HEK293T (cell line): ENCODE measurements around the gene PCNX2.

Source experiments
- CTCF ChIA-PET: fragments of 350-600 bp; formaldehyde crosslinking; extraction: SDS; loops from one replicate; lab custom pipeline; 2021; ENCODE audit warnings: antibody characterized with exemption, inconsistent platforms; lab: Yijun Ruan, JAX
- POLR2A ChIA-PET: fragments of 350-600 bp; formaldehyde crosslinking; extraction: SDS; loops from one replicate; lab custom pipeline; 2020; ENCODE audit warnings: antibody characterized with exemption, inconsistent platforms; lab: Yijun Ruan, JAX
- DNase-seq: peaks from one replicate; pipeline ENCODE4 v3.0.0; 2012; ENCODE audit warnings: mixed read lengths; ENCODE audit errors: extremely low spot score
- ARNT ChIP-seq: fragments of 450-650 bp; IDR thresholded peaks from 2 replicates; pipeline ENCODE4 v1.6.1; 2017; ENCODE audit warnings: mild to moderate bottlenecking
- BHLHE40 ChIP-seq: fragments of 450-650 bp; IDR thresholded peaks from 2 replicates; pipeline ENCODE4 v1.6.1; 2016; ENCODE audit warnings: mild to moderate bottlenecking, moderate library complexity, borderline replicate concordance
- CTBP1 ChIP-seq: fragments of 450-650 bp; IDR thresholded peaks from 2 replicates; pipeline ENCODE4 v1.6.1; 2016; ENCODE audit warnings: borderline replicate concordance
- ELF4 ChIP-seq: fragments of 450-650 bp; IDR thresholded peaks from 2 replicates; pipeline ENCODE4 v1.6.1; 2017; ENCODE audit warnings: antibody characterized with exemption
- FOXA1 ChIP-seq: fragments of 450-650 bp; IDR thresholded peaks from 2 replicates; pipeline ENCODE4 v1.6.1; 2016; ENCODE audit warnings: mild to moderate bottlenecking
- FOXK2 ChIP-seq: fragments of 450-650 bp; IDR thresholded peaks from 2 replicates; pipeline ENCODE4 v1.6.1; 2016; ENCODE audit warnings: mild to moderate bottlenecking
- FOXM1 ChIP-seq: fragments of 450-650 bp; IDR thresholded peaks from 2 replicates; pipeline ENCODE4 v1.6.1; 2017; ENCODE audit warnings: mild to moderate bottlenecking, borderline replicate concordance
- HDGF ChIP-seq: fragments of 450-650 bp; IDR thresholded peaks from 2 replicates; pipeline ENCODE4 v1.6.1; 2017; ENCODE audit warnings: antibody characterized with exemption, borderline replicate concordance
- L3MBTL2 ChIP-seq: fragments of 450-650 bp; conservative IDR thresholded peaks from 2 replicates; pipeline ENCODE4 v1.6.1; 2016; ENCODE audit warnings: mild to moderate bottlenecking
- LEF1 ChIP-seq: fragments of 450-650 bp; IDR thresholded peaks from 2 replicates; pipeline ENCODE4 v1.6.1; 2017; ENCODE audit warnings: mild to moderate bottlenecking, borderline replicate concordance
- NFRKB ChIP-seq: fragments of 450-650 bp; IDR thresholded peaks from 2 replicates; pipeline ENCODE4 v1.6.1; 2016; ENCODE audit warnings: mild to moderate bottlenecking, moderate library complexity
- PKNOX1 ChIP-seq: fragments of 450-650 bp; IDR thresholded peaks from 2 replicates; pipeline ENCODE4 v1.6.1; 2016
- SP1 ChIP-seq: fragments of 450-650 bp; IDR thresholded peaks from 2 replicates; pipeline ENCODE4 v1.6.1; 2017
- SUZ12 ChIP-seq: fragments of 450-650 bp; IDR thresholded peaks from 2 replicates; pipeline ENCODE4 v1.6.1; 2016; ENCODE audit warnings: mild to moderate bottlenecking
- TARDBP ChIP-seq: fragments of 450-650 bp; IDR thresholded peaks from 2 replicates; pipeline ENCODE4 v1.6.1; 2016
- ZNF384 ChIP-seq: fragments of 450-650 bp; IDR thresholded peaks from 2 replicates; pipeline ENCODE4 v1.6.1; 2016

PCNX2 gene

DNA sequence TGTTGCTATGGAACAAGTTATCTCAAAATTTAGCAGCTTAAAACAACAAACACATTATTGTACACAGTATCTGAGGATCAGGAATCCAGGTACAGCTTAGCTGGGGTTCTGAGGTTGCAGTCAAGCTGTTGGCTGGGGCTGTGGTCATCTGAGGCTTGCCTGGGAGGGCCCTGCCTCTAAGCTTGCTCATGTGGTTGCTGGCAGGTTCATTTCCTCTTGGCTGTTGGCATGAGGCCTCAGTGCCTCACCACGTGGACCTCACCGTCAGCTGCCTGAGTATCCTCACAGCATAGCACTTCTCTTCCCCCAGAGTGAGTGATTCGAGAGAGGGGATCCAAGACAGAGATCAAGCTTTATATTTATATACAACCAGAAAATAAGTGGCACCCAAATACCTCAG is 326.6 kb downstream of the PCNX2 start:
- no peak for TF ChIP-seq CTBP1
- no peak for TF ChIP-seq SP1
- no peak for TF ChIP-seq FOXM1
- TF ChIP-seq NFRKB = no peak
- no peak for TF ChIP-seq ARNT
- no peak for TF ChIP-seq HDGF
- TF ChIP-seq LEF1 = no peak
- no peak for TF ChIP-seq BHLHE40
- TF ChIP-seq L3MBTL2 = no peak
- TF ChIP-seq FOXK2 = no peak
- no peak for TF ChIP-seq SUZ12
- ChIA-PET CTCF (no interaction called here), POLR2A (interaction anchor here (1.3 kb wide), 1 partner anchor 19 kb away, joined by 4 read pairs; the partner anchor contains the start of gene NTPCR)
- no peak for DNase-seq

GRCh38 chr1:232968391-232968790 is 327.1 kb downstream of the PCNX2 start:
- POLR2A ChIA-PET = no interaction called here
- DNase-seq = no peak
- no peak for TF ChIP-seq SUZ12
- TF ChIP-seq FOXM1 = no peak
- TF ChIP-seq BHLHE40 = no peak
- no peak for TF ChIP-seq FOXA1
- no peak for TF ChIP-seq TARDBP
- no peak for TF ChIP-seq CTBP1
- TF ChIP-seq L3MBTL2 = no peak
- no peak for TF ChIP-seq HDGF
- TF ChIP-seq FOXK2 = no peak
- TF ChIP-seq ARNT = no peak
- no peak for TF ChIP-seq NFRKB
- TF ChIP-seq PKNOX1 = no peak
- TF ChIP-seq ELF4 = no peak
- no peak for TF ChIP-seq ZNF384
- TF ChIP-seq LEF1 = no peak
- no peak for TF ChIP-seq SP1
- CTCF ChIA-PET = no interaction called here

GRCh38 chr1:232966663-232967062 is 328.9 kb downstream of the PCNX2 start:
- ChIA-PET POLR2A (interaction anchor here (1.8 kb wide), 1 partner anchor 17 kb away, joined by 6 read pairs; the partner anchor contains the start of gene NTPCR), CTCF (no interaction called here)
- DNase-seq = no peak
- TF ChIP-seq ZNF384 (no peak), NFRKB (no peak), FOXM1 (no peak), CTBP1 (no peak), SP1 (no peak), HDGF (no peak)

GRCh38 chr1:232965912-232966217 is 329.7 kb downstream of the PCNX2 start:
- no peak for DNase-seq
- no peak for TF ChIP-seq CTBP1
- TF ChIP-seq NFRKB = no peak

DNA sequence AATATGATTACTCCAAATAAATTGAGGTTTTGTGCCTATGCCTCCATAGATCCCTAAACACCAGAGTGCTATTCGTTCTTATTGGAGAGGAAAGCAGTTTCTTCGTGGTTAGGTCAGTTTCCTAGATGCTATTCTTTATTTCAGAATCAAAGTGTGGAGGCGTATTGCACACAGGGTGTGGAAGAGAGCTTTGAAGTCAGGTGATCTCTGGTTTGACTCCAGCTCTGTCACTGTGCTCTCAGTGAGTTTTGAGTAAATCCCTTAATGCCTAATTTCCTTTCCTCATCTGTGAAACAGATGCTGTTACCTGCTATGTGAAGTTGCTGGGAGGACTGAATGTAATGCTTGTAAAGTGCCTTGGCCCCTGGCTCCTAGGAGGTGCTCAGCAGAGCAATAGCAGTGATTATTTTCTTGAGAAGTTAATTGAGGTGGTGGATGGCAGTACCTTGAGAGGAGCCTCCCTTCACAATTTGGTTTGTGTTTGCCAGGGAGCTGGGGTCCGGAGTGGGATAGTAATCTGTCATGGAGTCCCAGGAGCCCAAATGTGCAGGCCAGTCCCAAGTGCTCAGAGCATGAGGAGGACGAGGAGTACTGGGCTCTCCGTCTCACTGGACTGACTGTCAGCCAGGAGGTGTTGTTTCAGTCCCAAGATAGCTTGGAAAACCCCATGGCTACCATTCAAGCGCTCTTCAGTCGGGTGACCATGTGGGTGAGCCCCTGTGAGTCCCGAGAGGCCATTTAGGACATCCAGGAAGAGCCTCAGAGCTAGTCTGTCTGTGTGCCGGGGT is 330.2 kb downstream of the PCNX2 start:
- TF ChIP-seq ARNT (no peak), SP1 (no peak), LEF1 (no peak), FOXM1 (no peak), HDGF (no peak)
- POLR2A ChIA-PET = interaction anchor here (1.8 kb wide), 1 partner anchor 15 kb away, joined by 6 read pairs; the partner anchor contains the start of gene NTPCR
- DNase-seq = no peak
- CTCF ChIA-PET = no interaction called here

More at GRCh38 chr1:232965912-232966217, 329.7 kb downstream of the PCNX2 start:
- CTCF ChIA-PET = no interaction called here
- POLR2A ChIA-PET = interaction anchor here (1.8 kb wide), 1 partner anchor 16 kb away, joined by 6 read pairs; the partner anchor contains the start of gene NTPCR

DNA sequence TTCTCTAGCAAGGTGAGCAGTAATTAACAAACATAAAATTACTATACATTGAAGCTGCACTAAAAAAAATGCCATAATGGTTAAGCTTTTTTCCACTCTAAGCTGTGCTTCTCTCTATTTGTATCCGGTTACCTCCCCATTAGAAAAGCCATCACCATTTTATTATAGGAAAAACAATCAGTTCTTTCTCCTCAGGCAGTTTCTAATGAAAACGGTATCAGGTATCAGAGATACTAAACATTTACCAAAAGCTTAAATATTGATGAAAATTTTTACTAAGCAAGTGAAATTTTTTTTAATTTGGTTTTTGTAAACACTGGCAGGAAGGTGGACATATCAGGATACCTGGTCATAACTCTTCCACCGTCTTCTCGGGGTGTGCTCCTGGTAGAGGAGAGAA is 330.9 kb downstream of the PCNX2 start:
- no peak for DNase-seq
- CTCF ChIA-PET = interaction anchor here (0.6 kb wide), 1 partner anchor 310 kb away, joined by 3 read pairs; no protein-coding TSS in a partner anchor

GRCh38 chr1:232962761-232963745 is 332.5 kb downstream of the PCNX2 start:
- ChIA-PET POLR2A (interaction anchor here (2.0 kb wide), 1 partner anchor 13 kb away, joined by 5 read pairs; the partner anchor contains the start of gene NTPCR), CTCF (no interaction called here)
- DNase-seq = no peak
- no peak for TF ChIP-seq FOXA1
- no peak for TF ChIP-seq FOXK2
- TF ChIP-seq ARNT = no peak
- no peak for TF ChIP-seq ZNF384
- no peak for TF ChIP-seq FOXM1
- TF ChIP-seq ELF4 = no peak
- no peak for TF ChIP-seq SUZ12
- no peak for TF ChIP-seq L3MBTL2
- TF ChIP-seq PKNOX1 = no peak
- no peak for TF ChIP-seq CTBP1

More for the DNA sequence above, 330.9 kb downstream of the PCNX2 start:
- POLR2A ChIA-PET = no interaction called here
- TF ChIP-seq ARNT = no peak
- no peak for TF ChIP-seq FOXM1
- no peak for TF ChIP-seq SP1
- TF ChIP-seq ELF4 = no peak
- no peak for TF ChIP-seq ZNF384
- TF ChIP-seq CTBP1 = no peak
- no peak for TF ChIP-seq HDGF
- no peak for TF ChIP-seq SUZ12
- no peak for TF ChIP-seq NFRKB
